DMS79 (cell line): Measurements from ENCODE around the gene BRCC3.
"Not testable (repeated sequence)": the region's sequence is repeated elsewhere in the genome, so short reads cannot be mapped to it uniquely, and the experiment has no call there.

Source experiments
- DNase-seq: peaks from one replicate; lab custom pipeline; 2025; lab: John Stamatoyannopoulos, UW

The BRCC3 gene

GRCh38 chrX:155144926-155145325 lies 73.6 kb downstream of the BRCC3 start:
- no peak for DNase-seq

- not testable (repeated sequence) for DNase-seq
Observed at GRCh38 chrX:155147612-155148011, 76.3 kb downstream of the BRCC3 start.

GRCh38 chrX:155148166-155148565 lies 76.9 kb downstream of the BRCC3 start:
- not testable (repeated sequence) for DNase-seq

- no peak for DNase-seq
Observed at GRCh38 chrX:155148724-155149537, 77.6 kb downstream of the BRCC3 start.

- DNase-seq, result no peak
Observed at GRCh38 chrX:155169881-155170280, 98.6 kb downstream of the BRCC3 start.
